Erythroblast (primary cell): ENCODE results near the gene GAB1.

Experiments
- GATA1 ChIP-seq: IDR thresholded peaks from 2 replicates; pipeline ENCODE4 v1.6.1; 2011; ENCODE audit warnings: low read depth, mild to moderate bottlenecking, control low read depth, low read length, moderate library complexity
- POLR2A ChIP-seq: IDR thresholded peaks from 2 replicates; pipeline ENCODE4 v1.6.1; 2011; ENCODE audit warnings: mild to moderate bottlenecking, low read length

DNA sequence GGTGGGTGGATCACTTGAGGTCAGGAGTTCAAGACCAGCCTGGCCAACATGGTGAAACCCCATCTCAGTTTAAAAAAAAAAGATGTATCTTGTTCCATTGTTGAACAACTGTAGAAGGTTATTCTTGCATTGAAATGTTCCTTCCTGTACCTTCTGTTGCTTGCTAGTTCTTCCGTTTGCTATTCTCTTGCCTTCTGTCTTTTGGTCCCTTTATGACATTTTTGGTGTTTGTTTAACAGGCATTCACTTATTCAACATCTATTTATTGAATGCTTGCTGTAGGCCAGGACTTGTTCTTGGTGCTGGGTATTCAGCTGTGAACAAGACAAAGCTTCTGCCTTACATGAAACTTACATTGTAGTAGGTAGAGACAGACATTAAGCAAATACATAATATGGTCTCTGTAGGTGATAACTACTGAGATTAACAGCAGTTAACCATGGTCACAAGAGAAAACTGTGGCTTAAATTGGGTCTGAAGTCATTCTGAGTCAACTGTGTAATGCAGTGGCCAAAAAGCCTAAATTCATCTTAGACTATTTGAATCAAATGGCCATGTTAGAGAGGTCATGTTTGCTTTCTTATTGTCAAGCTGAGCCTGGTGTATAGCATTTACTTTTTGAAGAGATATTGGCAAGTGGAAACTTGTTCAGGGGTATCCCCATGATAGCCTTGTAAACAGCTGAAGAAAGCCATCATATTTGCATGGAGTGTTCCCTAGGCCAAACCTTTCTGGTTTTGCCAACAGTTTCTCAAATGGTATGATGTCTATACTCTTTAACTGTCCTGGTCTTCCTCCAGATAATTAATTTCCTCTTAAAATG, 35.6 kb downstream of the GAB1 start:
- TF ChIP-seq POLR2A (no peak), GATA1 (no peak)
